ENCODE data around the gene ATPAF2. TPM values are rescaled to one million over a fixed set of nuclear protein-coding genes. Genes with fewer than 3 reads are reported as not detected.
A peak's percentile ranks its signal among the peaks of the same experiment; 100 is the strongest.

ATPAF2 gene
- total and polyA plus RNA-seq, 2 donors (not counting 3 experiments of a cell fraction or from before 2014, with no cell fraction given) = 23.2 to 35.7 TPM

DNA sequence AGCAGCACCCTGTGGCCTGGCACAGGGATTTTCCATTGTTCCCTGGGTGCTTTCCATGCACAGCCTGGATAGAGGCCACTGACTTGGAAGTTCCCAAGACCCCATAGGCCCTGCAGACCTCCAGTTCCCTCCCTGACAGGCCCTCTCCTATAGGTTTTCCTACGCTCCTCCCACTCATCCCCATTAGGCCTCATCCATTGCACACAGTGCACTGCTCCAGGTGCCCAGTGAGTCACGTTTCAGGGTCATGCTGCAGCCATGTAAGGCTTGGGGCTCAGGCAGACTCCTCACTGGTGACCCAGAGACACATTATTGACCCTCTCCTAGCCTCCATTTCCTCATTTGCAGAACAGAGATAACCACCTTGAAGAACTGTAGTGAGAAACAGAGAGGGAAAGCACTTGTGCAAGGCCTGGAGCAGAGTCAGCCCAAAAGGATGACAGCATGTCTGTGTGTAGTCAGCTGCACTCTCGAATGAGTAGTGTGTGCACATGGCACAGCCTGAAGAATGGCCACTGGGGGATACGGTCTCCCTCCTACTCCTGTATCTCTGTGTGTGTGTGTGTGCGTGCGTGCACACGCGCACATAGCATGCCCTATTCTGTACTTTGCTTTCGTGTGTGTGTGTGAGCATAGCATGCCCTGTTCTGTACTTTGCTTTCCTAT lies 39.5 kb downstream of the ATPAF2 start:
- intact Hi-C loops (cut with micrococcal nuclease) (no loop called here), dilution Hi-C loops (cut with MboI; ENCODE audit: extremely low pct_ligation_motif_present, low sequenced_read_pairs) (no loop called here)
- ChIA-PET CTCF (no interaction called here), POLR2A (no interaction called here)
- Histone ChIP-seq H3K4me1 (ENCODE audit: control insufficient read depth, extremely low read depth, insufficient read depth, low read length) (no peaks in the 10 kb centered on the region), H2AFZ (ENCODE audit: low read depth, low read length) (no peak overlapping the region), H3K4me3 (replicated peaks in 1 of 3; ENCODE audit: insufficient read depth in 1 of 3, low read depth in 1 of 3, low read length in 3 of 3) (no peak overlapping the region), H3K27me3 (ENCODE audit: control insufficient read depth in 2 of 2, insufficient read depth in 2 of 2, low read length in 2 of 2) (no peaks in the 10 kb centered on the region), H3K36me3 (ENCODE audit: control insufficient read depth in 2 of 2, extremely low read depth in 1 of 2, insufficient read depth in 2 of 2, low read length in 2 of 2) (no peaks in the 10 kb centered on the region), H3K27ac (ENCODE audit: insufficient read depth, low read depth, low read length) (no peak overlapping the region), H3K79me2 (ENCODE audit: control insufficient read depth, insufficient read depth, low read length) (no peaks in the 10 kb centered on the region), H4K20me1 (replicated peaks; ENCODE audit: control insufficient read depth, extremely low read depth, insufficient read depth, low read length) (no peaks in the 10 kb centered on the region), H3K9ac (replicated peaks; ENCODE audit: extremely low read depth, insufficient read depth, low read length) (no peak overlapping the region), H3K9me3 (replicated peaks; ENCODE audit: control insufficient read depth, insufficient read depth, low read length) (no peaks in the 10 kb centered on the region), H3K4me2 (ENCODE audit: insufficient read depth, low read length) (no peak overlapping the region), H3K9me1 (replicated peaks; ENCODE audit: control insufficient read depth, extremely low read depth, insufficient read depth, low read length) (no peaks in the 10 kb centered on the region)
- no TSS peak for BruUV-seq (replicated peaks)
- FAIRE-seq (no peak), DNase-seq (ENCODE audit: low read depth, low spot score) (peak; percentile 14)
- no peak for TF ChIP-seq JUN (IDR thresholded peaks at IDR 0.05; ENCODE audit: borderline replicate concordance, insufficient read depth, insufficient read length, low read depth)
- no peak for TF ChIP-seq EZH2 (IDR thresholded peaks at IDR 0.05; ENCODE audit: borderline replicate concordance, low read depth, low read length, severe bottlenecking)
- no peak for TF ChIP-seq MYC (IDR thresholded peaks at IDR 0.05; ENCODE audit: low read depth, low read length)
- TF ChIP-seq POLR2A (IDR thresholded peaks at IDR 0.05; ENCODE audit: low read depth, low read length) = no peak
- no peak for TF ChIP-seq POLR2AphosphoS5 (IDR thresholded peaks at IDR 0.05; ENCODE audit: insufficient read depth, low read depth, low read length)

- Histone ChIP-seq H3K9ac (replicated peaks; ENCODE audit: extremely low read depth, insufficient read depth, low read length) (no peak overlapping the region), H3K4me3 (replicated peaks in 1 of 3; ENCODE audit: insufficient read depth in 1 of 3, low read depth in 1 of 3, low read length in 3 of 3) (no peak overlapping the region), H3K4me2 (ENCODE audit: insufficient read depth, low read length) (no peak overlapping the region), H3K9me1 (replicated peaks; ENCODE audit: control insufficient read depth, extremely low read depth, insufficient read depth, low read length) (no peaks in the 10 kb centered on the region), H4K20me1 (replicated peaks; ENCODE audit: control insufficient read depth, extremely low read depth, insufficient read depth, low read length) (no peaks in the 10 kb centered on the region), H3K9me3 (replicated peaks; ENCODE audit: control insufficient read depth, insufficient read depth, low read length) (no peaks in the 10 kb centered on the region), H3K27ac (ENCODE audit: insufficient read depth, low read depth, low read length) (no peak overlapping the region), H3K27me3 (ENCODE audit: control insufficient read depth in 2 of 2, insufficient read depth in 2 of 2, low read length in 2 of 2) (no peaks in the 10 kb centered on the region), H3K79me2 (ENCODE audit: control insufficient read depth, insufficient read depth, low read length) (no peaks in the 10 kb centered on the region), H3K36me3 (ENCODE audit: control insufficient read depth in 2 of 2, extremely low read depth in 1 of 2, insufficient read depth in 2 of 2, low read length in 2 of 2) (no peaks in the 10 kb centered on the region), H3K4me1 (ENCODE audit: control insufficient read depth, extremely low read depth, insufficient read depth, low read length) (no peaks in the 10 kb centered on the region), H2AFZ (ENCODE audit: low read depth, low read length) (no peak overlapping the region)
- TF ChIP-seq EZH2 (IDR thresholded peaks at IDR 0.05; ENCODE audit: borderline replicate concordance, low read depth, low read length, severe bottlenecking) (no peak), POLR2AphosphoS5 (IDR thresholded peaks at IDR 0.05; ENCODE audit: insufficient read depth, low read depth, low read length) (no peak), MYC (IDR thresholded peaks at IDR 0.05; ENCODE audit: low read depth, low read length) (no peak), GATA2 (IDR thresholded peaks at IDR 0.05; ENCODE audit: insufficient read depth, insufficient read length, low read depth, low read length) (no peak), POLR2A (IDR thresholded peaks at IDR 0.05; ENCODE audit: low read depth, low read length) (no peak), FOS (IDR thresholded peaks at IDR 0.05; ENCODE audit: borderline replicate concordance, insufficient read depth, low read length) (no peak), JUN (IDR thresholded peaks at IDR 0.05; ENCODE audit: borderline replicate concordance, insufficient read depth, insufficient read length, low read depth) (no peak)
- TF ChIP-seq, protein P1, sequence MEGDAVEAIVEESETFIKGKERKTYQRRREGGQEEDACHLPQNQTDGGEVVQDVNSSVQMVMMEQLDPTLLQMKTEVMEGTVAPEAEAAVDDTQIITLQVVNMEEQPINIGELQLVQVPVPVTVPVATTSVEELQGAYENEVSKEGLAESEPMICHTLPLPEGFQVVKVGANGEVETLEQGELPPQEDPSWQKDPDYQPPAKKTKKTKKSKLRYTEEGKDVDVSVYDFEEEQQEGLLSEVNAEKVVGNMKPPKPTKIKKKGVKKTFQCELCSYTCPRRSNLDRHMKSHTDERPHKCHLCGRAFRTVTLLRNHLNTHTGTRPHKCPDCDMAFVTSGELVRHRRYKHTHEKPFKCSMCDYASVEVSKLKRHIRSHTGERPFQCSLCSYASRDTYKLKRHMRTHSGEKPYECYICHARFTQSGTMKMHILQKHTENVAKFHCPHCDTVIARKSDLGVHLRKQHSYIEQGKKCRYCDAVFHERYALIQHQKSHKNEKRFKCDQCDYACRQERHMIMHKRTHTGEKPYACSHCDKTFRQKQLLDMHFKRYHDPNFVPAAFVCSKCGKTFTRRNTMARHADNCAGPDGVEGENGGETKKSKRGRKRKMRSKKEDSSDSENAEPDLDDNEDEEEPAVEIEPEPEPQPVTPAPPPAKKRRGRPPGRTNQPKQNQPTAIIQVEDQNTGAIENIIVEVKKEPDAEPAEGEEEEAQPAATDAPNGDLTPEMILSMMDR (IDR thresholded peaks at IDR 0.05; ENCODE audit: extremely low read depth in 1 of 2, insufficient read depth in 1 of 2, low read depth in 1 of 2, low read length in 2 of 2) = no peak
- TF ChIP-seq, protein P2, sequence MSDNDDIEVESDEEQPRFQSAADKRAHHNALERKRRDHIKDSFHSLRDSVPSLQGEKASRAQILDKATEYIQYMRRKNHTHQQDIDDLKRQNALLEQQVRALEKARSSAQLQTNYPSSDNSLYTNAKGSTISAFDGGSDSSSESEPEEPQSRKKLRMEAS (IDR thresholded peaks at IDR 0.05; ENCODE audit: insufficient read depth, insufficient read length) = no peak
- POLR2A ChIA-PET = no interaction called here
- dilution Hi-C loops (cut with MboI; ENCODE audit: extremely low pct_ligation_motif_present, low sequenced_read_pairs) (no loop called here), intact Hi-C loops (cut with micrococcal nuclease) (no loop called here)
- FAIRE-seq (no peak), DNase-seq (ENCODE audit: low read depth, low spot score) (no peak)
- CTCF ChIA-PET = interaction anchor here (1.6 kb wide), 1 partner anchor 108 kb away, joined by 4 read pairs; no protein-coding TSS in a partner anchor
- no TSS peak for BruUV-seq (replicated peaks)
Measured at GRCh38 chr17:17998934-17999333, 40.0 kb downstream of the ATPAF2 start.

Measured in endothelial cell of umbilical vein (primary cell).